GM18867 (cell line): ENCODE results near the gene RGS3.
"Not testable (repeated sequence)": the region's sequence is repeated elsewhere in the genome, so short reads cannot be mapped to it uniquely, and the experiment has no call there.

Experiments used
- ATAC-seq: cut with Tn5 transposase; IDR thresholded peaks from one replicate; pipeline ENCODE4 v1.9.1; 2021; ENCODE audit warnings: mild to moderate bottlenecking, moderate library complexity; ENCODE audit not compliant: unreplicated experiment

RGS3 gene

DNA sequence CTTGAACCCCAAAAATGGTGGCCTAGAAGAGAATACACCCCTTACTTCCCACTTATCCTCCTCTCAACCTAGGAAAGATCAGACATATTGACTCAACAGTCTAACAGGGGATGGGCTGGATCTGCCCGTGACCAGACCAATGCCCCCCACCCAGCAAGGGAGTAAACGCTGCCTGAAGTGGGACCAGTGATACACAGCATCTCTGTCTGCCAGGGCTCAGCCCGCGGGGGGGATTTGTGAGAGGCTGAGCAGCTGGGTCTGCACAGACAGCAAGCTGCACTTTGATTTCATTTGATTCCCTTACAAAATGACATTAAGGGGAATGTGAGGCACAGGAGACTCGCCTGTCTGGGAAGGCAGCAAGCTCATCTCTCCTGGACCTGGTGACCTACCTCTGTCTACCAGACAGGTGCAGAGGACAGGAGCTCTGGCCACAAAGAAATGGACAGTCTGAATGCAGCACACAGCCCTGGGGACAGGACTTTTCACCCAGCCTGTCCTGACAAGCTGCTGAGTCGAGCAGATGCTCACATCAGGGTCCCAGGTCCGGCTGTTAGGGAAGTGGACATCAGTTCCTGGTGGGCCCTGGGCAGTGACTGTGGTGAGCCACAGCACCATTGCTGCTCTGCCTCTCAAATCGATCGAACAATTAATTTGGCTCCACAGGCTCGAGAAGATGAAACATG, 79.9 kb downstream of the RGS3 start:
- no peak for ATAC-seq

DNA sequence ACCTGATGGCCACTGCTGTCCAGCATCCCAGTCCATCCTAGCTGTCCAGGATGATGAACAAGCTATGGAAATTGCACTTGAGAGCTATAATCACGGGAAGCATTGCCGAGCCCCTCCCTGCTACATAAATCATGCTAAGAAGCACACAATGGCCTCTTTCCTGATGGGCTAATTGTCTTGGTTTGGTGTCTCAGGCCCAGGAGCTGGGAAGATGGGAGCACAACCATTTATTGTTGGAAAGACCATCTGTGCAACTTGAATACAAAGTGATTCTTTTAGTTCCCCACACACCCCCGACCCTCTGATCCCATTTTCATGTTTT, 80.4 kb downstream of the RGS3 start:
- ATAC-seq, result no peak

DNA sequence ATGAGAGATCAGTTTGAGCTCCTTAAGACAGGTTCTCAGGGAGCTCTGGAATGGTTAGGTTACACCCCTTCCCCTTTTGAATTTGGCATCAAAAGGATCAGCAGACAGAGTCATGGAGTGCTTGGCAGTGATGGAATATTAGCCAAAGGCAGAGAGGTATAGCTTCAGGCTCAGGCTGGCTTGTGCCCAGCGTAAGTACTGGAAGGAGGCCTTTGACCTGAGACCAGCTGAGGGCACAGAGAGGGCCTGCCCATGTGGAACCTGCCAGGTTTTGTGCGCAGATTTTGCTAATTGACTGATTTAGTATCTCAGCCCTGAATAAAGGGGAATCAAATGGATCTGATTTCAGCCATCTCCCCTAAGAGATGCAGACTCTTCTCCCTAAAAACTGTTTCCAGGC, 81.5 kb downstream of the RGS3 start:
- ATAC-seq, result no peak

DNA sequence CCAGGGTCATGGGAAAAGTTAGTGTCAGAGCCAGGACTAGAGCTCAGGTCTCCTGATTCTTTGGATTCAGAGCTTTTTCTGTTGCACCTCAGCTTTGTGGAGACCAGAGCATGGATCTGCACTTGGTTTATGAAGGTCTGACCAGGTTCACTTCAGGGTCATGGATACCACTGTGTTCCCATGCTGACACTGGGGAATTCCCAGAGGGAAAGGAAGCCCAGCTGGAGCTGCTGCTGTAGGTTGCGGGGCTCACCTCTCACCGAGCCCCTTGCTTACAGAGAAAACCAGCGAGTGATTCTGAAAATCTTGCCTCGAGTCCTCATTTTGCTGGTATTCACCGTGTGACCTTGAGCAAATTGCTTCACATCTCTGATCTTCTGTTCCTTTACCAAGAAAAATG, 83.0 kb downstream of the RGS3 start:
- no peak for ATAC-seq

DNA sequence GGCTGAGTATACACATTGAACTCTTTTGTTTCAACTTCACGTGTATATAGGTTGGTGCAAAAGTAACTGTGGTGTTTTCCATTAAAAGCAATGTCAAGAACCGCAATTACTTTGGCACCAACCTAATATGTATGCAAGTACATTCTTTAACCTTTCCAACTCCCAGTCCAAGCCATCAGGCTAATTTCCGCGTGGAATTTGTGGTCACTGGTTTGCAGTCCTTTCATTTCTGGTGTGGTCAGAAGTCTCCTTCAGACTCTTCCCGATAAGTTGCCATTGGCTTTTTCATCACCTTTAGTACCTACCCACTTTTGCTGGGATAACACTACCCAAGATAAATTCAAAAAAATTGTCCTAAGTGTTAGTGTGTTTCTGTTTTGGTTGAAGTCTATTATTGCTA, 84.0 kb downstream of the RGS3 start:
- no peak for ATAC-seq

DNA sequence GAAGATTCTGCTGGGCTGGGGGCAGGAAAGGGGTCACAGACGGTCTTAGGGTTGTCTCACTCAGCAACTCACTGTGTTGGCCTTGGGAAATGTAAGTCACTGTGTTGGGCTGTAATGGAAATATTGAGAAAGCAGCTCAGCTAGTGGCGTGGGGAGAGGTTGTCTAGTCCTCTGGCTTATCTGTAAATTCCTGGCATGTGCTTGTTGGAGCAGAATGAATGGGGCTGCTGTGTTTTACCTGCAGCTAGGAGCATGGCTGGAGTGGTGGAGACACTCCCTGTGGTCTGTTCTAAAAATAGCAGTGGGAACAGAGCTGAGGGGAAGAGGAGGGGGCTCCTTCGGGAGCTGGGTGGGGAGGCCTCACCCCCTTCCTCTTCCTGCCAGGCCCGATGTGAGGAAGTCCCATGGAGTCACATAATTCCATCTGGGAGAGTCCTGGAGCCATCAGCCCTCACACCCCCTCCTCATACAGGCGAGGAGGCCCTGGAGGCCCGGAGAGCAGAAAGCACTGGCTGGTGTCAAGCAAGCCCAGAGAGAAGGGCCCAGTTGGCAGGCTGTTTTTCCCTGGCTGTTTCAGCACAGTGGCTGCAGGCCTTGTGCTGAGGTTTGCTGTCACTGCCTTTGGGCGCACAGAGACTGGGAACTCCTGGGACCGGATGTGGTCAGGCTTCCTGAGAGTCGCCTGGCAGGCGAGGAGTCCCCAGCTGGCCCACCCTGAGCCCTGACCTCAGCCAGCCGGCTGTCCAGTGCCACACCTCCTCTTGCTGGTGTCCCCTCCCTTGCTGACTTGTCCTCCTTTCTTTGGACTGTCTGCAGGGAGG, 84.9 kb downstream of the RGS3 start:
- ATAC-seq, result no peak

DNA sequence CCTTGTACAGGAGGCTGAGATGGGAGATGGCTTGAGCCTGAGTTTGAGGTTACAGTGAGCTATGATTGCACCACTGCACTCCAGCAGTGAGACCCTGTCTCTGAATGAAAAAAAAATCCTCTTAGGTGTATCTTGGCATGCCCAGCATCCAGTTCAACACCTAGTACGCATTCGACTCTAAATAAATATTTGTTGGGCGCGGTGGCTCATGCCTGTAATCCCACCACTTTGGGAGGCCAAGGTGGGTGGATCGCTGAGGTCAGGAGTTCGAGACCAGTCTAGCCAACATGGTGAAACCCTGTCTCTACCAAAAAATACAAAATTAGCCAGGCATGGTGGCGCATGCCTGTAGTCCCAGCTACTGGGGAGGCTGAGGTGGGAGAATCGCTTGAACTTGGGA, 86.4 kb downstream of the RGS3 start:
- ATAC-seq, result not testable (repeated sequence)

DNA sequence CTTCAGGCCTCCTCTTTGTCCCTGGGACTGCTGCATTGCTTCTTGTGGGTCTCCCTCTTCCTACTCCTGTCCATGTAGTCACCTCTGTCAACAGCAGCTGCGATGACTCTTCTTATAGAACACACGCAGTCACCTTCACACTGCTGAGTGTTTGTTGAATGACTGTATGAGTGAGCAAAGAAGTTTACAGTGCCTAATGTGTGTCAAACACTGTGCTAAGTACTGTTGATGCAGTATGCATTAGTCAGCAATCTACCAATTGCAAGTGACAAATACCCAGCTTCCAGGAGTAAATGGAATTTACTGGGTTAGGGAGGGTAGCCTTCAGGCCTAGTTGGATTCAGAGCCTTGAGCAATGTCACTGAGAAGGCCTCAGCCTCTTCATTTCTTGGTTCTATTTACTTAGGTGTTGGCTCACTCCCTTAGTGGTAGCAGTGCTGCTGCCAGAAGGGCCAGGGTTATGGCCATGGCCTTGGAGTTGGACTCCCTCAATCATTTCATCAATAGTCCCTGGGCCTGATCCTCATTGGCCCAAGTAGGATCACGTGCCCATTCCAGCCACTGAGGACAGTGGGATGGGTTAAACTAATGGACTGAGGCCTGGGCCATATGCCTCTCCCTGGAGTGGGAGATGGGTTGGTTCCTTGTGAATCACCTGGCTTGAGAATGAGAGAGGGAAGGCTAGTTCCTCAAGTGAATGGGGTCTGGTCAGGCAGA, 93.5 kb downstream of the RGS3 start:
- no peak for ATAC-seq

DNA sequence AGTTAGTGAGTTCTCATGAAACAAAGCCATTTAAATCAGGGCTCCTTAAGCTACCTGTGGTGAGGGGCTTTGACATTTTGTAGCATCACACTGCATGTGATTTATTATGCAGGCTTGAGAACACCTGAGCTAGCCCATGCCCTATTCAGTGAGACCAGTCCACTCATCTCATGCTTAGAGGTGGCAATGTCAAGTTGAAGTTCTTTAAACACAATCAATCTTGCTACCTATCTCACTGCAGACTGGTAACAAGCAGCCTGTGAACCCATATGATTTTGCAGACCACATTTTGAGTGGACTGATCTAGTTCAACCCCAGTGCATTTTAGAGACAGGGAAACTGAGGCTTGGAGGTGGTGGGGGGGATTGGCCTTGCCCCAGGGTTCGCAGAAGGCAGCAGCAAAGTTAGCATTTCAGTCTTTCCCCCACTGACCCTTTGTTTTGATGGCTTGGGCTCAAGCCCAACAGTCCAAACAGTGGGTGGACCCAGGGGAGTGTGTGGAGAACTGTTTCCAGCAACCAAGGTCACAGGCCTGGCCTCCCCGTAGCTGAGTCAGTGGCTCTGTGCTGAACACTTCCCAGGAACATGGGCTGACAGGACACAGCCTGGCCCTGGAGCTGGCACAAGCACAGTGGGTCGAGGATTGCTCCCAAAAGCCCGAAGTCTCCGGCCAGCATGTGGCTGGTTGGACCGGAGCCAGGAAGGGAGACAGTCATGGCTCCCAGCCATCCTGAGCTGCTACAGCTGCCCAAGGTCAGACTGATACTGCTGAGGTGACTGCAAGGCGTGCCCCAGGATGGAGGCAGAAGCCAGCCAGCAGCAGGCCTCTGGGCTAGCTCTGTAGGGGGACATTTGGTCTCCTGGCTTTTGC, 95.3 kb downstream of the RGS3 start:
- no peak for ATAC-seq

DNA sequence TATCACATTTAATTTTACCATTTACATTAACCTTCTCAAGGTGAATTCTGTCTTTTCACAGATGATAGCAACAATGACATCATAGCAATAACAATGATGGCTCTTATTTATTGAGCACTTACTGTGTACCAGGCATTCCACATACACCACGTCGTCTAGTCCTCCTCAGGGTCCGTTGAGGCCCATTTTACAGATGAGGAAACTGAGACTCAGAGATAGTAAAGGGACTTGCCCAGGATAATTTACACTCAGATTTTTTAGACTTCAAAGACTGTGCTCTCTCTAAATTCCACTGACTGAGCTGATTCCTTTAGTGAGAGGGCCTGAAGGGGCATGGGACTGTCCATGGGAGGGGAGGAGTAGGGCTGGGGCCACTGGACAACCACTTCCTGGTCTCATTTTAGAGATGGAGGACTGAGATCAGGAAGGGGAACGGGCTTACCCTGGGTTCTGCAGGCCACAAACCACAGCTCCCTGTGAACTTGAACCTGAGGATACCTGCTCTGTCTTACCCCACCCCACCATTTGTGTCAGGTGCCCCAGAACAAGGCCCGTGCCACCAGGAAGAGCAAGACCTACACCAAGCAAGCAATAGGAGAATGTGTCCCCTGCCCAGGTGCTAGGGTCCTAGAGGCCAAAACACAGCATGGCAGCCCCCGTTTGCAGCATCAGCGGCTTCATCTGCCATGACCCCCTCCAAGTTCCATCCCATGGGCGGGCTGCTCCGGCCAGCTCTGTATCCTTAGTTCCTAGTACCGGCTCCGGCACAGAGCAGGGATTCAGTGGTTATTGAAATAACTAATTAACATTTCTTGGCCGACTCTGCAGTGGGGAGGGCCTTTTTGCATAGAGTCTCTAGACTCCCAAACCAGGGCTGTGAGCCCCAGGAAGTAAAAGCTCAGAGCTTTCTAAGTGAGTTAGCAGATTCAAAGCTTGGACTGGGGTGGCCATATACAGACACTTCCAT, 96.6 kb downstream of the RGS3 start:
- no peak for ATAC-seq

DNA sequence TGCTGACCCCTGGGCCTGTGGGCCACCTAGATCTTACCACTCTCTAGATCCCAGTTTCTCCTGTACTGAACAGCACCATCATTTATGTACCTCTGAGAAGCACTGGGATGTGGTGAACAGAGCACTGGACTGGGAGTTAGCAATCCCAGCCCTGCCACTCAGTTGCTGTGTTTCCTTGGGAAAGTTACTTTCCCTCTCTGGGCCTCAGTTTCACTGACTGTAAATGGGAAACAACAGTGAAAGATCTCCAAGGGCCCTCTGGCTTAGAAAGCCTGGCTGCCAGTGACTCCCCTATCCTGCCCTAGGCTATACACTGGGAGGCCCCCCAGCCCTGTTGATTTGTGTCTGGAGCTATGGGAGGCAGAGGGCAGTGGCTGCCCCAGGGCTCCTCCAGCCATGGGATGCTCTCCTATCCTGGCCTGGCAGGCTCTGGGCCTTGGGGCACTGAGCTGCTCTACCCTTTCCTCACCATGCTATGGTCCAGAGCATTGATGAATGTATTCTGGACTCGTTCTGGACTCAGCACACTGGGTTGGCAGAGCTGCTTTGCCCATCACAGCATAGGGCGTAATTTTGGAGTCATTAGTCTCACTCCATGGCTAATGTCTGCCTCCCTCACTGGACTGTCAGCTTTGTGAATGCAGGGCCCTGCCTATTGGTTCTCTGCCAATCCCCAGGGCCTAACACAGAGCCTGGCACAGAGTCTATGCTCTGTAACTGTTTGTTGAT, 99.3 kb downstream of the RGS3 start:
- no peak for ATAC-seq

DNA sequence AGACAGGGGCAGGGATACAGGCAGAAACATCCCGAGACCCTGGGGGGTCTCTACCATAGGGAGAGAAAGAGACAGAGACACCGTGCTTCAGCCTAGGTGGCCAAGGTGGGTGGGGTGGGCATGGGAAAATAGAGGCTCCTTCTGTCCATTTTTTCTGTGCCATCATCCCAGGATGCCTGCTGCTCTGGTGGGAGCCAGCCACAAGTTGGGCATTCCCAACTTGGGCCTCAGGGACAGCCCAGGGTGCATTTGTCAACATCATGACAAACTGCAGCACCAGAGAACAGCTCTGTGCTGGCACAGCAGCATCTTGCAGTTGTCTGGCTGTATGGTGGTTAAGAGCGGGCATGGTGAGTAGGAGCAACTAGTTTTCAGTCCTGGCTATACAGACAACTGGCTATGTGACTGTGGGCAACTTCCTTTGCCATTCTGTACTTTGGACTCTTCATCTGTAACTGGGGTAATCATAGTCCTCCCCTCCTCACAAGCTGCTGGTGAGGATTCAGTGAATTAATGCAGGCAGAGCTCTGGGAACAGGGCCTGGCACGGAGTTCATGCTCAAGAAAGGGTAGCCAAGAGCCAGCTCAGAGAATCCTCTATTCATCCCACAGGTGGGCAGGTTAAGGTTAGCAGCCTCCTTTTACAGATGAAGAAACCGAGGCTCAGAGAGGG, 100.4 kb downstream of the RGS3 start:
- ATAC-seq, result no peak

DNA sequence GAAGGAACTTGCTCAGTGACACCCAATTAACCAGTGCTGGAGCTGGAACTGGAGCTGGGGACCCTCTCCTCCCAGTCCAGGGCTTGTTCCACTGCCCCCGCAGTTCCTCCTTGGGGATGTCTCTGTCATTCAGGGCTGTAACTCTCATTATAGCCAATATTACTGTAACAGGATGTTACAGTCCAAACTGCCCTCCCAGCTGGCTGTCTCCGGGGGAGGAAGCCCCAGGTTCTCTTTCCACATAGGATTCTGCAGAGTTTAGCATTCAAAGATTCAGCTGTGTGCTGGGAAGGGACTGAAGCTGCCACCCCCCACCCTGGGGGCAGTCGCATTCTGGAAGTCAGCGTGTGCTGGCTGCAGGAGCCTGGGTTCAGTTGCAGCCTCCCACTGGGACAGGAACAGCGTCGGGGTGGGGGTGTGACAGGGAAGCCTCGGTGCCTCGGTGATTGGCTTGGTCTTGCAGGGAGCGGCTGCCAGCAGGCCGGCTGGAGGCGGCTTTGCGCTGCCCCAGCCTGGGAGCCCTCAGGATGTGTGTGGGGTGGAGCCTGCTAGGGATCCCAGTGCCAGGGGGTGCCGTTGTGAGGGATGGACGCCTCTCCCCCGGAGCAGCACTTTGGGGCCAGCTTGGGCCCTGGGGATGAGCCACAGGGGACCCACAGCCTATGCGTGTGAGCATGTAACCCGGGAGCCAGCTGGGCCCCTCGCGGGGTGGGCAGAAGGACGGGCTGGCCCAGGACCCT, 101.1 kb downstream of the RGS3 start:
- no peak for ATAC-seq

DNA sequence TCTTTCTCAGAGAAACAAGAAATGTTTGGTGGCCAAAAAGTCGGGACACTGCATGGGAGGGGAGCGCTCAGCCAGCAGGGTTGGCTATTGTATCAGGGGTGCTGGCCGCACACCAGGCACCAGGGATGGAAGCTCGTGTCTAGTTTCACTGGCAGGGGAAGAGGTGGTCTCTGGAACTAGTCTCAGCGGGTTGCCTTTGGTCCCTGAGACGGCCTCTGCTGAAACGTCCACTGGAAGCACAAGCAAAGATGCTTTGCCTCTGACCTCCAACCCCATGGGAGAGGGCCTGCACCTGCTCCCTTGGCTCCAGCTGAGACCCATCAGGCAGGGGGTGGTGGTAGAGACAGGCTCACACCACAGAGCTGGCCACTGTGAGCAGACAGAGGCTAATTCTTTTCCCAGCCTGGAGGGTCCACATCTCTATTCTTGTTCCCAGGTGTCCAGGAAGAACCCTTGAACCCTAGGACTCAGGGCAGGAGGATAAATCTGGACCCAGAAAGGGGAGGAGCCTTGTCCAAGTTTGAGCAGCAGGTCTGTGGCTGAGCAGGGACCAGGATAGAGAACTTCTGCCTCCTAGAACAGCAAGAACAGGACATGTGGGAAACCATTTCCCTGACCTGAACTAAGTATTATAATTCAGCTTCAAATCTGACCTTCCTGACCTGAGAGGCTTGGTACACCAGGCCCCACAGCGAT, 102.6 kb downstream of the RGS3 start:
- no peak for ATAC-seq

DNA sequence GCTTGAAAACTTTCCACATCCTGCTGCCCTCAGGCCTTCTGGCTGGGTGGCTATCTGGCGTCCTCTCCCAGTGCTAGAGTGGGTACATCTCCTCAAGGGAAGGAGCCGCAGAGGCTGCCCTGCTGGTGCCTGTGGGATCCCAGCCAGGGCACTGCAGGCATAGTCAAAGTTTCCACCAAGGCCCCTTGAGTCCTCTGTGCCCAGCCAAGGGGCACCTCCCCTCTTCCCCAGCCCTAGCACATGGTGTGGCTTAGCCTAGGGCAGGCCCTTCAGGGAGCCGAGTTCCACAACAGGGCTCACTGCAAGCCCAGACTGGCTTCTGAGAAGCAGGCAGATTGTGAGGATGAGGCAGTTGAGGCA, 103.2 kb downstream of the RGS3 start:
- no peak for ATAC-seq

DNA sequence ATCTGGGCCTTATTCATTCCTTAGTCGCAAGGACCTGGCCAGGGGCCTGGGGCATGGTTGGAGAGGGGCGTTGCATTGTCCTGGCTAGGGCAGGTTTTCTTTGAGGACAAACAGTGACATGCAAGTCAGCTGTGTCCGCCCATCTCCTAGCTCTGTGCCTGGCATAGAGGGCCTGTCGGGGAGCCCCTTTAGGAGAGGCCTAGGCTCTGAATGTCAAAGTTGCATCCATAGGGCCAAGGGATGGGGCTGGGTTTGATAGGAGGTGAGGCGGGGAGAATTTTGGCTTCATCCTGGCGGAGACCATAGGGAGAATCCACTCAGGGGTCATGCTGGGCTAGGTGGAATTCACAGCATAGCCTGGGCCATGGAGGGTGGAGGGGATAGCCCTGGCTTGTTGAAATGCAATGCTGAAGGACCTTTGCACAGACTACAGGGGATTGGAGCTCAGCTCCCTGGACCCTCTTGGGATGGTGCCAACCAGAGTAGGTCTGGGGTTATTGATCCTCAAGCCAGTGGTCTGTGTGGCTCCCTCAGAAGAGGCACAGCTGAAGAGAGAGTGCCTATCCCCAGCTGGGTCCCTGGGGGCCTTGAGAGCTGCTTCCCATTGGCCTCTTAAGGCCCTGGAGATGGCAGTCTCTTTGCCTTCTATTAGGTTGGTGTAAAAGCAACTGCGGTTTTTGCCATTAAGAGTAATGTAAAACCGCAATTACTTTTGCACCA, 104.0 kb downstream of the RGS3 start:
- no peak for ATAC-seq

DNA sequence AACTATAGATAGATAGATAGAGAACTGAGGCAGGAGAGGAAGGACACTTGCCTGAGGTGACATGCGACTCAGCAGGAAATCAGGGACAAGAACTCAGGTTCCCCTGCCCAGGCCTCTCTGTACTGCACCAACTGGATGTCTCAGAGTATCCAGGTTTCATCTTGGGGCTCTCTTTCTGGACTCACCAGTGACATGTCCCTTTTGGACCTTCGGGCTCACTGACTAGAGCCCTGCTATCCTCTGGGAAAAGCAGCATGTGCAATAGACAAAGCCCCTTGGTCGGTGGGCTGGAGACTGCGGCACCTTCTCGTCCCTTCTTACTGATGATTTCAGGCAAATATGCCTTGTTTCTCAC, 104.5 kb downstream of the RGS3 start:
- ATAC-seq, result no peak
